HG02943 (cell line): ENCODE data around the gene NR1H3.

Source experiments
- ATAC-seq: cut with Tn5 transposase; IDR thresholded peaks from one replicate; pipeline ENCODE4 v1.9.1; 2021; ENCODE audit warnings: mild to moderate bottlenecking, low read depth, moderate library complexity; ENCODE audit not compliant: unreplicated experiment

The NR1H3 gene

DNA sequence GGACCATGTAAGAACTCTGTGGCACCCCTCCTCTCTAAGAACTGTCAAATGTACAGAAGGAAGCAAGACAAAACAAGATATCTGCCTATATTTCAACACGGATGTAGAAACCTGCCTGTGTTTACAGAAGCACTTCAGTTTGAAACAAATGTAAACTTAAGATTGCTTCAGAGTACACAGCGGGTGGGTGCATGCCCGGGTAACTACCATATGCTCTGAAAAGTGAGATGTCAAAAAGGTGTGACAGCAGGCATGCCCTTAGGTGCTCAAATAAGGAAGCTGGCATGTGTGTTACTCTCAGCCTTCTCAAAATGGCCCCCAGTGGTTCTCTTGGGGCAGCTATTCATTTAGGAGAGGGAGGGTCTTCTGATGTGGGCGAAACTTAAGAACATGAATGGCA is 14.3 kb upstream of the NR1H3 start:
- ATAC-seq = no peak

- ATAC-seq = no peak
These were observed 13.1 kb upstream of the NR1H3 start for GRCh38 chr11:47244448-47245350.

DNA sequence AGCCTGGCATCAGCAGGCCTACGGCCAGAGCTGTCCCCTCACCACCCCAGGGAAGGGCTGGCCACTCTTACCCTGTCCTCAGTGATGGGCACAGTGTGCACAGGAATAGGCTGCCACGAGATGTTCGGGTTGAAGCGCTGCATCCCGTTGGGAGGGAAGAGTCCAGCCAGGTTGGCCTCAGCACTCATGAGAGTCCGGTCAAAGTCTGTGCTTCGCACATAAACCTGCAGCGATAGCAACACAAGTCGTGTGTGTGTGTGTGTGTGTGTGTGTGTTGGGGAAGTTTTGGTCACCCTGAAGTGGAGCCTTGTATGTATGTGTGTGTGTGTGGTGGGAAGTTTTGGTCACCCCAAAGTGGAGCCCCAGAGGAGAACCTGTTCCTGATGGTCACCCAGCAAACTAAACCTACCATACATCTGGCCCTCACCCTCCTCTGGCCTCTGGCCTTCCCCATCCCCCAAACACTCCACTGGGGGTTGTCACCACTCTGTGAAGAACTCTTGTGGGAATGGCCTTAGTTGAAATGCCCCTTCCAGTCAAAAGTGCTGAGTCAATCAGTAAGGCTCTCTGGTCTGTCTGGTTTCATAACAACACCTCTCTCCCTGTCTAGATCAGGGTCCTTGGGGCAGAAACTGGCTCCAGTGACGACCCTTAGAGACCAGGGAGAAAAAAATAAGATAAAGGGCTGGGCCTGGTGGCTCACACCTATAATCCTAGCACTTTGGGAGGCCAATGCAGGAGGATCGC is 12.0 kb upstream of the NR1H3 start:
- no peak for ATAC-seq

DNA sequence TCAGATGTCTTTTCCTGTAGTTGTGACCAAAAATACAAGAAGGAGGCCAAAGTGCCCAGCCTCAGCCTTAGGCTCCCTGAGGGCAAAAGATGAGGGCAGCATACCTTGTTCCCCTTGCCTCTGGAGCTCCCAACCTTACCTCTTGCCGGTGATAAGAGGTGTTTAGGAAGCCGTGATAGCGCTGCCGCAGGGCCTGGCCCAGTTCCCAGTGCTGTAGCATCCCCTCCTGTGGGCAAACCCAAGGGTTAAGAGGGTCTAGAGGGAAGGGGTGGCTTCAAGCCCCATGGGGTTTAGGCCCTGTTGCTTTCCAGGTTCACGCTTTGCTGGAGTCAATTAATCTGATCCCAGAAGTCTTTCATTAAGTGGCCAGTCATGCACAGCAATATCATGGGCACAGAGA is 10.3 kb upstream of the NR1H3 start:
- no peak for ATAC-seq

DNA sequence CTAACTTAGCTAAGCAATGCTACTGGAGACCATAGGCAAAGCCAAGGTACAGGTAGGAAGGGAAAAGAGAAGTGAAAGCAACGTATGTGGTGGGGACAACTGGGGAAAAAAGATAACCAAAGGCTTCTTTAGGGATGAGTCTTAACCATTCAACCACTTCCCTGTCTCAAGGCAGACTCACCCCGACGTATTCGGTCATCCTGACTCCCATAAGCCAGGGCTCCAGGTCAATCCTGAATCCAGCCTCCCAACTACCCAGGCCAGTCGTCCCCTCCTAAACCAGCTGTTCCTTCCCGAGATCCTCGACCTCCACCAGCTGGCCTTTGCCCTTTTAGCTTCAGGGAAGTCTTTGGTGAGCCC is 9.5 kb upstream of the NR1H3 start:
- ATAC-seq = peak; percentile 29

GRCh38 chr11:47248664-47249377 is 9.0 kb upstream of the NR1H3 start, which contains the start of gene ACP2:
TSS of gene ACP2 (minus strand) at chr11:47248814. CDS start at chr11:47248789, 25 bp downstream.
- peak; percentile 91 for ATAC-seq

DNA sequence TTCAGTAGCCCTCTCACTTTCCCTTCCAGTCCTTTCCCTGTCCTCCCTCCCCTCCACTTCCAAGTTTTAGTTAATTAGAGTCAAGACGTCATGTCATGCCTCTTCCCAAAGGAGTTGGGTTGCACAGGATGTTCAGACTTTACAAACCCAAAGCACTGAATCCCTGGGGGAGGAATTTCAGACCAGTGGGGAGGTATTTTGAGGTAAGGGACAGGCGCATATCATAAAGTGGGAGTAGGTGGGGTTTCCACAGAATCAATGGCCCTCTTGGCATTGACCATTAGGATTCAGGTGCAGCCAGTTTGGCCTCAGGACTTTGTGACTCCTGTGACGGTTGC is 8.4 kb upstream of the NR1H3 start:
- no peak for ATAC-seq

DNA sequence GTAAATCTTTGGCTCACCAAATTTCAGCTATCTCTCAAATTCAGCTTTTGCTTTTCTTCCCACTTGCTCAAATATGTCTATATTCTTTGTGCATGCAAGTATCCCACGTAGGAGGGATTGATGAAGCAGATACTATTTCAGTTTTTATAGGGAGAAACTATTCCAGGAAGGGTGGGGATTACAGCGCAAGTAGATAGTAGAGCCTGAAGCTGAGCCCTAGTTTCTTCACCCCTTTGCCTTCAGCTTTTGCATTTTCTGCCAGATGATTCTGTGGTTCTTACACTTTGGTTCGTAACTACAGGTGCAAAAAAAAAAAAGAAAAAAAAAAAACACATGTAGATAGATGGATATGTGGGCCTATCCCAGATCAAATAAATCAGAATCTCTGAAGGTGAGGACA is 6.0 kb upstream of the NR1H3 start:
- no peak for ATAC-seq

DNA sequence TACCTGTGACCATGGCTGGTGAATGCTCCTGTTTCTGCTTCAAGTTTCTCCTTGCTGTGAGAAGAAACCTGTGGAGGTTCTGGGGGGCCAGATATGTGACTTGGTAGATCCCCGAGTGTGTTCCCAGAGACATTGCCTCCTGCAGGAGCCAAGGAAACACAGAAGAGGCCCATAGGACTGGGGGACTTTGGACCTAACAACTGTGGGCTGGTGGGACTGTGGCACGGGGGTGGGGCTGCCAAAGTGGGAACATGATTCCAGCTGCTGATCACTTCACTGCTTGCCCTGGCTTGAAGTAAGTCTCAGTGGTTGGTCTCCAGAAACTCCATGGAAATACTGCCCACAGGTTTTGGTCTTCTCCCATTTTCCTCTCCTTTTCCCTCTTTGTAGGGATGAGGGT is 4.1 kb upstream of the NR1H3 start:
- no peak for ATAC-seq

GRCh38 chr11:47254386-47254785 is 3.4 kb upstream of the NR1H3 start:
- no peak for ATAC-seq

DNA sequence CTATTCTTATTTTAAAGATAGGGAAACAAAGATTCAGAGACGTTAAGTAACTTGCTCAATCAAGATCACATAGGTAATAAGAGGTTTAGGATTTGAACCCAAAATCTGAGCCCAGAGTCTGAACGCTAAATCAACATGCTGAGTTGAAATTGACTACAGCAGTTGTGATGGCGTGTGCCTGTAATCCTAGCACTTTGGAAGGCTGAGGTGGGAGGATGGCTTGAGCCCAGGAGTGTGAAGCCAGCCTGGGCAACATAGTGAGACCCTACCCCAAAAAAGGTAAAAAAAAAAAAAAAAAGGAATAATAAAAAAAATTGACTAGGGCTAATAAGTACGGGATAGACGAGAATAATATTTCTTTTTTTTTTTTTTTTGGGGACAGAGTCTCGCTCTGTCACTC is 1.4 kb upstream of the NR1H3 start:
- ATAC-seq = no peak

- no peak for ATAC-seq
These were observed 649 bp upstream of the NR1H3 start for GRCh38 chr11:47257177-47257516.

GRCh38 chr11:47258317-47258902 is 614 bp downstream of the NR1H3 start:
- no peak for ATAC-seq

GRCh38 chr11:47259232-47259977 is 1.6 kb downstream of the NR1H3 start:
- ATAC-seq = no peak

DNA sequence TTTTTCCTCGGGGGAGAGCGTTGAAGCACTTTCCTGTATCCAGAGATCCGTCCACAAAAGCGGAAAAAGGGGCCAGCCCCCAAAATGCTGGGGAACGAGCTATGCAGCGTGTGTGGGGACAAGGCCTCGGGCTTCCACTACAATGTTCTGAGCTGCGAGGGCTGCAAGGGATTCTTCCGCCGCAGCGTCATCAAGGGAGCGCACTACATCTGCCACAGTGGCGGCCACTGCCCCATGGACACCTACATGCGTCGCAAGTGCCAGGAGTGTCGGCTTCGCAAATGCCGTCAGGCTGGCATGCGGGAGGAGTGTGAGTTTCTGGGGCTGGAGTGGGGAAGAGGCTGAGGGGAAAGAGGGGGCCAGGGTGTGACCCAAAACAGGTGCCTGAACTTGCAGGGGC is 2.6 kb downstream of the NR1H3 start:
- ATAC-seq = no peak

DNA sequence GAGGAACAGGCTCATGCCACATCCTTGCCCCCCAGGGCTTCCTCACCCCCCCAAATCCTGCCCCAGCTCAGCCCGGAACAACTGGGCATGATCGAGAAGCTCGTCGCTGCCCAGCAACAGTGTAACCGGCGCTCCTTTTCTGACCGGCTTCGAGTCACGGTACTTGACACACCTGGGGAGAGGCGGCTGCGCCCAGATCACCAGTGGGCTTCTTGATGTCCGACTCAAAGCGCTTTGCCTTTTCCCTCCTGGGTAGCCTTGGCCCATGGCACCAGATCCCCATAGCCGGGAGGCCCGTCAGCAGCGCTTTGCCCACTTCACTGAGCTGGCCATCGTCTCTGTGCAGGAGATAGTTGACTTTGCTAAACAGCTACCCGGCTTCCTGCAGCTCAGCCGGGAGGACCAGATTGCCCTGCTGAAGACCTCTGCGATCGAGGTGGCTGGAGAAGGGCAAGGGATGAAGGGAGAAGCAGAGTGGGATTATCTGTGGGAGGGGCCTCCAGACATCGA is 3.5 kb downstream of the NR1H3 start:
- no peak for ATAC-seq

- ATAC-seq = no peak
These were observed 6.3 kb downstream of the NR1H3 start for GRCh38 chr11:47264119-47264518.

DNA sequence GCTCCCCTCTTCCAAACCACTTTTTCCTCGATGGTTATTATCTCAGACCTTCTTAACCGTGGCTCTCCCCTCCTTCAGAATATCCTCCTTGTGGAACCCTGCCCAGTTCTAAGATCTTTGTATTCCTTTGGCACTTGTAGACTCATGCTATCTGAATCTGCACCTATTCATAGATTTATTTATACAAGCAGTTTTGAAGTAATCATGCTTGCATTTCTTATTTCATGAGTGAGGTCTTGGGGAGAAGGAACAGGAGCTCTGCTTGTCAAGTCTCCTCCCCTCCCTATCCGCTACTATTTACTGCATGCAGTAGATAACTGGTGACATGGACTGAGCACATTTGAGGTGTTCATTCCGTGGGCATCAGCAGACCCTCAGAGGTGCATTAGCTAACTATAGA is 6.7 kb downstream of the NR1H3 start:
- ATAC-seq = no peak

GRCh38 chr11:47267876-47268275 is 10.1 kb downstream of the NR1H3 start:
- ATAC-seq = no peak

DNA sequence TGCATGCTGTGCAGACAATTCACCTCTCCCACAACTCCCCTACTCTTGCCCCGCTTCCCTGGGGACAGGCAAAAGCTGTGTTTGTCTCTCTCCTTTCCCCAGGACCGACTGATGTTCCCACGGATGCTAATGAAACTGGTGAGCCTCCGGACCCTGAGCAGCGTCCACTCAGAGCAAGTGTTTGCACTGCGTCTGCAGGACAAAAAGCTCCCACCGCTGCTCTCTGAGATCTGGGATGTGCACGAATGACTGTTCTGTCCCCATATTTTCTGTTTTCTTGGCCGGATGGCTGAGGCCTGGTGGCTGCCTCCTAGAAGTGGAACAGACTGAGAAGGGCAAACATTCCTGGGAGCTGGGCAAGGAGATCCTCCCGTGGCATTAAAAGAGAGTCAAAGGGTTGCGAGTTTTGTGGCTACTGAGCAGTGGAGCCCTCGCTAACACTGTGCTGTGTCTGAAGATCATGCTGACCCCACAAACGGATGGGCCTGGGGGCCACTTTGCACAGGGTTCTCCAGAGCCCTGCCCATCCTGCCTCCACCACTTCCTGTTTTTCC is 10.7 kb downstream of the NR1H3 start:
- no peak for ATAC-seq
